ENCODE results near the gene ASXL2. TPM values are rescaled to one million over a fixed set of nuclear protein-coding genes. Genes with fewer than 3 reads are reported as not detected.

Gene ASXL2
- total RNA-seq, 1 donor from 2014 or later = 36.6 TPM

- no peak for DNase-seq (ENCODE audit: low spot score)
Observed at GRCh38 chr2:25740810-25741381, 137.4 kb downstream of the ASXL2 start.

GRCh38 chr2:25738383-25739343, 139.6 kb downstream of the ASXL2 start:
- no peak for DNase-seq (ENCODE audit: low spot score)

DNA sequence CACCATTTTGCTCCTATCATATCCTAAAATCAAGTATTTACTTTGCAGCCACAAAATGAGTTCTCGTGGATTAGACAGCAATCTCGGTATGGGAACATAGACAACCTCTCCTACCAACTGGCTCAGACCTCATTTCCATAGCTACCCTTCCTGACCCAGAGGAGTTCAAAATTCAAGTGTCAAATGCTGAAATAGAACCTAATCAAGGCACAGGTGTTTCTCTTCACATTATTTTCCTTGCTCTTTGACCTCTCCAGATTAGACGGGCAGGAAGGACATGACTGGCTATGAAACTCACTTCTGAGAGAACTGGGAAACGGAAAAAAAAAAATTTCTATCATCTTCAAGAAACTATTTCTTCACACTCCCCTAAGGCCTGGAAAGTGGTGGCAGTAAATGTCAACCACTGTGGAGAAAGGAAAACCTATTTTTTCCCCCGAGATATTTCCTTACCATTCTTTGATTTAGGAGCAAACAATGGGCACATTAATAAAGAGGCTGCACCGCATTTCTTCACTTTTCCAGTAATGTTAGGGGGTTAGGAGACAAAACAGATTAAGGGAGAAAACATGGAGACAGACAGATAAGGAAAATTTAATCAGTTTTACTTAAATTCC, 141.3 kb downstream of the ASXL2 start:
- no peak for DNase-seq (ENCODE audit: low spot score)

GRCh38 chr2:25735835-25736234, 142.5 kb downstream of the ASXL2 start:
- no peak for DNase-seq (ENCODE audit: low spot score)

- DNase-seq (ENCODE audit: low spot score) = no peak
Observed at GRCh38 chr2:25728559-25728958, 149.7 kb downstream of the ASXL2 start.

GRCh38 chr2:25726522-25726921, 151.8 kb downstream of the ASXL2 start:
- DNase-seq (ENCODE audit: low spot score) = no peak

GRCh38 chr2:25725877-25726276, 152.4 kb downstream of the ASXL2 start:
- no peak for DNase-seq (ENCODE audit: low spot score)

- no peak for DNase-seq (ENCODE audit: low spot score)
Observed at GRCh38 chr2:25724756-25725155, 153.5 kb downstream of the ASXL2 start.

- no peak for DNase-seq (ENCODE audit: low spot score)
Observed at GRCh38 chr2:25722224-25722623, 156.1 kb downstream of the ASXL2 start.

- DNase-seq (ENCODE audit: low spot score) = no peak
Observed at GRCh38 chr2:25720575-25720974, 157.7 kb downstream of the ASXL2 start.

DNA sequence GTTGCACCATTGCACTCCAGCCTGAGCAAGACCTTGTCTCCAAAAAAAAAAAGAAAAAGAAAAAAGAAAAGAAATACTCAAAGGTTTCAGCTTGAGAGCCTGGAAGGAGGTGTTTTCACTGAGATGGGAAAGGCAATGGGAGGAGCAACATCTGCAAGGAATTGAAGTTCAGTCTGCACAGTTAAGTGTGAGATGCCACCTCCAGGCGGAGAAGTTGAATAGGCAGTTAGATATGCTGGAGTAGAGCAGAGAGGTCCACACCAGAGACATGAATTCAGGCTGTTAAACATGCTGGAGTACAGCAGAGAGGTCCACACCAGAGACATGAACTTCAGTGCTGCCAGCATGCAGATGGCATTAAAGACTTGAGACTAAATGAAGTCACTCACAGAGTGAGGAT, 163.5 kb downstream of the ASXL2 start:
- DNase-seq (ENCODE audit: low spot score) = no peak

DNA sequence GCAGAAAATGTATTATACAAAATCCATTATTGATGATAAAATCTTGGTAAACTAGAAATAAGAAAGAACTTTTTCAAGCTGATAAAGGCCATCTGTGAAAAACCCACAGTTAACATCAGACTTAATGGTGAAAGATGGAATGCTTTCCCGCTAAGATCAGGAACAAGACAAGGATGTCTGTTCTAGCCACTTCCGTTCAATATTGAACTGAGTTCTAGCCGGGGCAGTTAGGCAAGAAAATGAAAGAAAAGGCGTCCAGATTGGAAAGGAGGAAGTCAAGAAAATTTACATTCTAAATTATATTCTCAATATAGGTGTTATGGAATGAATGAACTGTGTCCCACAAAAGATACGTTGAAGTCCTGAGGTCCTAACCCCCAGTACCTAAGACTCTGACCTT, 165.8 kb downstream of the ASXL2 start:
- no peak for DNase-seq (ENCODE audit: low spot score)

DNA sequence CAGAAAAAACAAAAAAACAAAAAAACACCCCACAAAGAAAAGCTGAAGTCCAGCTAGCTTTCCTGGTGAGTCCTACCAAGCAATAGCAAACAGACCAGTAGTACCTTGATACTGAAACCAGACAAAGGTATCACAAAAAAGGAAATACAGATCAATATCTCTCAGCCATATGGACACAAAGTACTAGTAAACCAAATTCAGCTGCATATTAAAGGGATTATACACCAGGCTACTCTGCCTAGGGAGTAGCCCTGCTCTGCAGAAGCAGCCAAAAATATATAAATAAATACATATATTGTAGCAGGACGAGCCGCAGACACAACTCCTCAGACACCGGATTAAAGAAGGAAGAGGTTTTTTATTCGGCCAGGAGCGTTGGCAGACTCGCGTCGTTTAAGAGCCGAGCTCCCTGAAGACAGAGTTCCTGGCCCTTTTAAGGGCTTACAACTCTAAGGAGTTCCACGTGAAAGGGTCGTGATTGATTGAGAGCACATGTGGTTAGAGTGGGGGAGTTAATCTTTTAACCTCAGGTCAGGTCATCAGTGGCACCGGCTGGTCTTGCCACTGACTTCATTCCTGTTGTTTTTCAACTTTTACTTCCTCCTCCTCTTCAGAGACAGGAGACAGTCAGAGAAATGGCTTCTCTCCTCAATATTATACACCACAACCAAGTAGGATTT, 166.5 kb downstream of the ASXL2 start:
- no peak for DNase-seq (ENCODE audit: low spot score)

- no peak for DNase-seq (ENCODE audit: low spot score)
Observed at GRCh38 chr2:25710750-25711149, 167.5 kb downstream of the ASXL2 start.

- DNase-seq (ENCODE audit: low spot score) = no peak
Observed at GRCh38 chr2:25709349-25709748, 168.9 kb downstream of the ASXL2 start.

DNA sequence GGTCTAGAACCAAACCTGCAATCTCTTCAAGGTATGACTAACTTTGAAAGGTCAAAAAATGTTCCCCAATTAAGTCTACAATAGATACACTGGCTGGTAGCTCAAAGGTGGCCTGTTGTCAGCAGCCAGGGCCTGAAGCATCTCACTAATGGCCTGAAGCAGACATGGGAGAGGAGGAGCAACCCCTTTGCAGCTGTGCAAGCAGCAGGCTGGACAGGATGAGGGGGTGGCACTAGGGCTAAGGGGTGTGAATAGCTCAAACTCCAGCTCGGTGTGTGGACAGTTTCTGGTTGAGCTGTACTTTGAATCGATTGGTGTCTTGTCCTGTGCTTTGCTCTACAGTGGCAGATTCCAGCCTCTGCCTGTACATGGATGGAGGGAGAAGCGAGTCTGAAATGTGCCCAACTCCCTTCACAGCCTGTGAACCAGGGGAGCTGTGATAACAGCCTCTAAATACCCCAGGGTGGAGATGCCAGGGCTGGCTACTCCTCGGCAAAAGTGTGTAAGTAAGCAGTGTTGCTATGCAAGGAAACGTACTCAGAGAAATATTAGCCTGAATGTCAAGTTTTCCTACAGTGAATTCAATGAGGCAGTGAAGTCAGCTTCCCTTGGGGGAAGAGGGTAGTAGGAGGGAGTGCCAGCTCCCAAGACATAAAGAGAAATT, 170.2 kb downstream of the ASXL2 start:
- DNase-seq (ENCODE audit: low spot score) = peak; percentile 37

GRCh38 chr2:25705575-25705974, 172.7 kb downstream of the ASXL2 start:
- DNase-seq (ENCODE audit: low spot score) = peak; percentile 45

GRCh38 chr2:25701801-25702200, 176.5 kb downstream of the ASXL2 start:
- no peak for DNase-seq (ENCODE audit: low spot score)

DNA sequence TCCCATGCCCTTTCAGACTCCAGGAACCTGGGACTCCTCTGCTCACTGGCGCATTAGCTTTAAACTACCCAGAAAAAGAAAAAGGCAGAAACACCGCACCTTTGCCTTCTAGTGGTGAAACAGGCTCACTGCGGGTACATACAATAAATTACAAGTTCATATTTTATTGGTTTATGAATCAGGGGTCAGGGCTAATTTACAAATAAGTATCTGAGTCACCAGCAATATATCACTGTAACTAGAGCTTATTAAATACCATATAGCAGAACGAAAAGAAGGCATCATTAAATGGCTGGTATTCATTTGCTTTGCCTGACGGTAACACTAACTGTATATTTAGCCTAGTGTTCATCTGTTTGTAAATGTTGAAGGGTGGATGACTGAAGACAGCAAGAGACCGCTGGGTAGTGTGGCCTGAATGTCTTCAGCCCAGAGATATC, 178.0 kb downstream of the ASXL2 start:
- no peak for DNase-seq (ENCODE audit: low spot score)

DNA sequence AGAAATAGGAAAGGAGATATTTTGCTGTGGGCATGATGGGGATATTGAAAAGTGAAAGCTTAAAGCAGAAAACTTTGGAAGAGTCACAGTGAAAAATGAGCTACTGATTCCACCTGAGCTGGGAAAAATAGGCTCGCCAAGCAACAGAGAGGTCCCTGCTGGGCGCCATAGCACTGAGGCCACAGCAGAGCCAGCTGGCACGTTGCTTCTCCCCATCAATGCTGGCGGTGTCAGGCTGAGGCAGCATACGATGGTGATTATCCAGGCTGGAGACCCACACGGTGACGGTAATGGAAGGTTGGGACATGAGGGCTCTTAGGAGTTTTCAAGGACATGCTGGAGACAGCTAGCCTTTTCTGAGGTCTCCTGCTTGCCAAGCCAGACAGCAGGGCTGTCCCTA, 179.1 kb downstream of the ASXL2 start:
- DNase-seq (ENCODE audit: low spot score) = no peak

GRCh38 chr2:25698752-25699151, 179.5 kb downstream of the ASXL2 start:
- no peak for DNase-seq (ENCODE audit: low spot score)
